Body of pancreas (tissue), 4 donors: ENCODE measurements around the gene RINT1. TPM values are rescaled to one million over a fixed set of nuclear protein-coding genes. Genes with fewer than 3 reads are reported as not detected.

Source experiments
- ATAC-seq: fragments of 150-250 bp; one replicate; pipeline ENCODE4 v1.9.1; 2016
- DNase-seq, 4 donors: peaks; one replicate each; pipeline ENCODE4 v3.0.0-alpha.2; 2019
- H3K27ac ChIP-seq, 4 donors: fragments of 200-600 bp; sonication (generic); 1 replicate in 3 of 4; 2 replicates in 1 of 4; pipeline versions ENCODE4 v1.5.1 to v1.6.1; 2016 to 2019; ENCODE audit warnings: mild to moderate bottlenecking in 1 of 4, mixed read lengths in 1 of 4, moderate library complexity in 1 of 4
- H3K27me3 ChIP-seq, 2 donors: fragments of 200-600 bp; sonication (generic); one replicate each; pipeline ENCODE4 v1.6.0; 2016; ENCODE audit warnings: mild to moderate bottlenecking in 1 of 2
- H3K36me3 ChIP-seq, 2 donors: fragments of 200-600 bp; sonication (generic); replicated peaks in 1 of 2; 2 replicates each; pipeline ENCODE4 v1.5.1; 2016; ENCODE audit warnings: low read depth in 2 of 2; ENCODE audit not compliant: insufficient read depth in 1 of 2
- H3K4me1 ChIP-seq: fragments of 200-600 bp; sonication (generic); one replicate; pipeline ENCODE4 v1.6.0; 2016
- H3K4me3 ChIP-seq, 2 donors: fragments of 200-600 bp; sonication (generic); 1 replicate in 1 of 2; 2 replicates in 1 of 2; pipeline ENCODE4 v1.5.1; 2016 to 2019
- H3K9me3 ChIP-seq, 3 donors: fragments of 200-600 bp; sonication (generic); 1 replicate in 2 of 3; 2 replicates in 1 of 3; pipeline ENCODE4 v1.5.1; 2016
- POLR2A ChIP-seq, 3 donors: fragments of 450-650 bp; IDR thresholded peaks; one replicate each; pipeline ENCODE4 v1.6.1; 2016; ENCODE audit warnings: antibody characterized with exemption in 3 of 3, mild to moderate bottlenecking in 2 of 3
- WGBS, 2 donors: methylation state at CpG; one replicate each; pipeline ENCODE4 v1.1.5; 2017; 5-methylcytosine and 5-hydroxymethylcytosine counted together
- intact Hi-C: fragments of 100-400 bp; cut with DNase I; formaldehyde crosslinking; loops from one replicate; pipeline ENCODE4 v1.15.1; 2023
- total RNA-seq, 2 donors: library from RNA; depleted of rRNA; stranded (reverse); fragments of >200 nt; gene quantifications; one replicate each; pipeline ENCODE4 v1.1.0, GENCODE V29; 2016
- TF ChIP-seq, protein P1 (sequence below), 7 experiments: fragments of 450-650 bp in 4 of 7; fragments of 200-600 bp in 3 of 7; sonication (generic) in 3 of 7; IDR thresholded peaks; one replicate each; pipeline ENCODE4 v1.5.1; 2016 to 2019; ENCODE audit warnings: antibody characterized with exemption in 7 of 7

RINT1 gene
- total RNA-seq, 2 donors from 2014 or later: 26.5 to 33.0 TPM

DNA sequence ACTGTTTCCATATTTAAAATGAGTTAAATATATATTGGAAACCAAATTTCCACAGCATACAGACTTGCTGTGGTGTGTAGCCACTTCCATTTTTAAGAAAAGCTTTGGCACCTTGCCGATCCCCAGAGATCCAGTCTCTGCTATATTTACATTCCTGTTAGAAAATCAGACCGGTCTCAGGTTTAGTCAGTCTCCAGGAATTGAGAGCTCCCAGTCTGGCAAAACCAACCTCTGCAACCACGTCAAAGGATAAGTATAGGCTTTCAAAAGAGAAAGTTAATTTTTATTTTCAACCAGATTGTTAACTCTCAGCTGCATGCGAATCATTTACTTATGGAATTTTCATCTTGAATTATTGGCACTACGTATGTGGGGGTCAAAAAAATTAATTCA, 38.1 kb upstream of the RINT1 start:
- no peak for TF ChIP-seq POLR2A (IDR thresholded peaks at IDR 0.05)
- TF ChIP-seq, protein P1, sequence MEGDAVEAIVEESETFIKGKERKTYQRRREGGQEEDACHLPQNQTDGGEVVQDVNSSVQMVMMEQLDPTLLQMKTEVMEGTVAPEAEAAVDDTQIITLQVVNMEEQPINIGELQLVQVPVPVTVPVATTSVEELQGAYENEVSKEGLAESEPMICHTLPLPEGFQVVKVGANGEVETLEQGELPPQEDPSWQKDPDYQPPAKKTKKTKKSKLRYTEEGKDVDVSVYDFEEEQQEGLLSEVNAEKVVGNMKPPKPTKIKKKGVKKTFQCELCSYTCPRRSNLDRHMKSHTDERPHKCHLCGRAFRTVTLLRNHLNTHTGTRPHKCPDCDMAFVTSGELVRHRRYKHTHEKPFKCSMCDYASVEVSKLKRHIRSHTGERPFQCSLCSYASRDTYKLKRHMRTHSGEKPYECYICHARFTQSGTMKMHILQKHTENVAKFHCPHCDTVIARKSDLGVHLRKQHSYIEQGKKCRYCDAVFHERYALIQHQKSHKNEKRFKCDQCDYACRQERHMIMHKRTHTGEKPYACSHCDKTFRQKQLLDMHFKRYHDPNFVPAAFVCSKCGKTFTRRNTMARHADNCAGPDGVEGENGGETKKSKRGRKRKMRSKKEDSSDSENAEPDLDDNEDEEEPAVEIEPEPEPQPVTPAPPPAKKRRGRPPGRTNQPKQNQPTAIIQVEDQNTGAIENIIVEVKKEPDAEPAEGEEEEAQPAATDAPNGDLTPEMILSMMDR (IDR thresholded peaks at IDR 0.05): no peak
- 60 to 68% methylated on average over 5 of the region's 5 CpGs for WGBS, 2 donors
- intact Hi-C loops: no loop called here

DNA sequence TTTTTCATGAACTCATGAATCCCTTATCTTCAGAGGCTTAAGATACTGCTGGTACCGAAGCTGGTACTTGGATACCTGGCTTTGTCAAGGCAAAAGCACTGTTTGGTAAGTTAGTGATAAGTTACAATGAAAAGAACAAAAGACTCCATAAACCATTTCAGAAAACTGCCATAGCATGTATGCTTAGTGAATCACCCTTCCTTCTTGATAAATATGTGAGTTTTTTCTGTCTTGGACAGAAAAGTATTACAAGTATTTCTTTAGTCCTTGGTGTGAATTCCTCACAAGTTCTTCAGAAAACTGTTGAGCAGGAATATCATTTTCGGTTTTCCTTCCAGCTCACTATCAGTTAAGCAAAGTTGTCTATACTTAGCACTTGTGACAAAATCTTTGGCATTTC, 35.5 kb upstream of the RINT1 start:
- ATAC-seq (no peak), DNase-seq (no peak)
- peaks cover 14% of the 10 kb centered on the region for H3K4me1 ChIP-seq
- no peaks in the 10 kb centered on the region for H3K36me3 ChIP-seq
- no peaks in the 10 kb centered on the region for H3K27me3 ChIP-seq
- no peak overlapping the region for H3K4me3 ChIP-seq
- WGBS, 2 donors: 15 to 19% methylated on average over 2 of the region's 2 CpGs
- intact Hi-C loops: no loop called here
- no peak overlapping the region for H3K27ac ChIP-seq
- H3K9me3 ChIP-seq: no peaks in the 10 kb centered on the region
- no peak for TF ChIP-seq POLR2A (IDR thresholded peaks at IDR 0.05)
- TF ChIP-seq, protein P1 (IDR thresholded peaks at IDR 0.05): no peak

More for the DNA sequence above, 38.1 kb upstream of the RINT1 start:
- DNase-seq (peak in 1 of 4 donors; percentile 14), ATAC-seq (peak; percentile 24)
- no peak overlapping the region for H3K4me3 ChIP-seq
- H3K4me1 ChIP-seq: peaks cover 20% of the 10 kb centered on the region
- no peaks in the 10 kb centered on the region for H3K27me3 ChIP-seq
- H3K36me3 ChIP-seq: no peaks in the 10 kb centered on the region
- peak overlapping the region; percentile 46 to 71 (median 56) for H3K27ac ChIP-seq
- no peaks in the 10 kb centered on the region for H3K9me3 ChIP-seq

DNA sequence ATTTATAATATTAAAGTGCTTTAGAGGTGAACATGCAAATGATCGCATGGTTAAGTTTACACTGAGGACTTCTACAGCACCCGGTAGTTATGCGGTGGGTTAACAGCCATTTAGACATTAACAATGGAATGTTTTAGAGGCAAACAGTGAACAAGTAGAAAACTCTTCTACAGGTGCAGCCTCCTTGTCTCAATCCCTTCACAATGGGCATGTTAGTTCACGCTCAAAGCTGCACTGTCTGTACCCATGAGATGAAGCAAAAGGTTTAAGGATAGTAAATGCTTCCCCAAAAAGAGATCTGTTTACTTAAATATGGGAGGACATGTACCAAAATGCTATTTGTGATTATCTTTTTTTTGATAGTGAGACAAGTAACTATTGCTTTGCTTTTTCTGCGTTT, 35.0 kb upstream of the RINT1 start:
- WGBS, 2 donors: 41 to 43% methylated on average over 5 of the region's 5 CpGs
- peak overlapping the region in 1 of 4 donors; percentile 17 for H3K27ac ChIP-seq
- H3K36me3 ChIP-seq: peaks cover under 1 to 1% of the 10 kb centered on the region in 2 donors
- intact Hi-C loops: no loop called here
- DNase-seq (no peak), ATAC-seq (no peak)
- H3K4me1 ChIP-seq: peaks cover 14% of the 10 kb centered on the region
- H3K4me3 ChIP-seq: no peak overlapping the region
- H3K27me3 ChIP-seq: no peaks in the 10 kb centered on the region
- H3K9me3 ChIP-seq: no peaks in the 10 kb centered on the region
- no peak for TF ChIP-seq POLR2A (IDR thresholded peaks at IDR 0.05)
- TF ChIP-seq, protein P1 (IDR thresholded peaks at IDR 0.05): no peak

DNA sequence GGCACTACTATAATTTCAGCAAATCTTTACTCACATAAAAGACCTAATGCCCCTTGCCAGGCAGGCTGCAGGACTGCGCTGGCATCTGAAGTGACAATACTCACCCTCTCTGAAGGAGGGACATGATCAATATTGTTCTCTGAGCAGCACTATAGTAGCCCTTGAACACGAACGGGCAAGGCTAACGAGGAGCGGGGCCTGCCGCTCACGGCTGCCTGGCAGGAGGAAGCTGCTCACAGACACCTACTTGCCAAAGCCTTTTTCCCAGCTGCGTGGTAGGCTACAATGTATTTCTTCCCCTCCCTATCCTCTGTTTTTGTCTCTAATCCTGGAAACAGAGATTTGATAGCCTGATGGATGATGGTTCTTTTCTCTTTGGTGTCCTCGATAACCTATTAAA, 29.8 kb upstream of the RINT1 start:
- Histone ChIP-seq H3K4me1 (peaks cover under 1% of the 10 kb centered on the region), H3K27ac (no peak overlapping the region), H3K4me3 (no peak overlapping the region), H3K27me3 (no peaks in the 10 kb centered on the region), H3K36me3 (peaks cover 5 to 6% of the 10 kb centered on the region in 2 donors), H3K9me3 (no peaks in the 10 kb centered on the region)
- no peak for ATAC-seq
- DNase-seq: no peak
- intact Hi-C loops: no loop called here
- 88 to 91% methylated on average over 9 of the region's 9 CpGs for WGBS, 2 donors
- TF ChIP-seq, protein P1 (IDR thresholded peaks at IDR 0.05): no peak

DNA sequence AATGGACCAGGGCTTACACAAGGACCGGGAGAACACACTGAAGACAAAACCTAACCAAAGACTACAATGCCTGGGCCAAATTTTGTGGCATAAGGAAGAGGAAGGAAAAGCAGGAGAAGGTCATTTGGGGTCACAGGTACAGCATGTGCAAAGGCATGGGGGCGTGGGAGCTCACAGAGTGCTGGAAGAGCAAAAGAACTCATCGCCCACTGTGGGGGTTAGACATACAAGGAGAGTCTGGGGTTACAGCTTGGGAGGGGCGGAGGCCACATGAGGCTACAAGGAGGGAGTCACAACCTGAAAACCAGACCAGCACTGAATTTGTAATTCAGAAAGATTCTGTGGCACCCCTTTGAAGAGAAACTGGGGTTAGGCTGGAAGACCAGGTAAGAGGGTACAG, 19.6 kb upstream of the RINT1 start:
- Histone ChIP-seq H3K4me3 (no peak overlapping the region), H3K36me3 (no peaks in the 10 kb centered on the region), H3K9me3 (no peaks in the 10 kb centered on the region), H3K27ac (no peak overlapping the region), H3K27me3 (no peaks in the 10 kb centered on the region), H3K4me1 (peaks cover 5% of the 10 kb centered on the region)
- 74 to 86% methylated on average over 4 of the region's 4 CpGs for WGBS, 2 donors
- no peak for ATAC-seq
- intact Hi-C loops: no loop called here
- TF ChIP-seq, protein P1 (IDR thresholded peaks at IDR 0.05): no peak
- TF ChIP-seq POLR2A (IDR thresholded peaks at IDR 0.05): no peak
- no peak for DNase-seq
